GM12891 (cell line): ENCODE measurements around the gene CSMD2.

Experiments
- DNase-seq: peaks from one replicate; pipeline ENCODE4 v3.0.0; 2011; ENCODE audit warnings: low spot score; ENCODE audit not compliant: insufficient read length
- FAIRE-seq: peaks from 2 replicates; lab custom pipeline; 2011; peaks lifted over from hg19 to GRCh38; lab: Jason Lieb, UNC
- PAX5 ChIP-seq: IDR thresholded peaks from 2 replicates; pipeline ENCODE4 v1.6.1; 2011; ENCODE audit warnings: low read length, moderate library complexity, mild to moderate bottlenecking; ENCODE audit not compliant: insufficient read depth, severe bottlenecking
- POLR2A ChIP-seq: IDR thresholded peaks from 2 replicates; pipeline ENCODE4 v1.6.1; 2011; ENCODE audit warnings: low read depth, low read length, control low read depth
- POLR2AphosphoS5 ChIP-seq: IDR thresholded peaks from 2 replicates; pipeline ENCODE4 v1.6.1; 2011; ENCODE audit warnings: low read depth, low read length, control low read depth
- POU2F2 ChIP-seq: IDR thresholded peaks from 2 replicates; pipeline ENCODE4 v1.6.1; 2011; ENCODE audit warnings: low read depth, mild to moderate bottlenecking, control low read depth, low read length, moderate library complexity
- SPI1 ChIP-seq: IDR thresholded peaks from 2 replicates; pipeline ENCODE4 v1.6.1; 2011; ENCODE audit warnings: low read depth, low read length, control low read depth
- TAF1 ChIP-seq: IDR thresholded peaks from 2 replicates; pipeline ENCODE4 v1.6.1; 2011; ENCODE audit warnings: low read depth, low read length, control low read depth

CSMD2 gene

DNA sequence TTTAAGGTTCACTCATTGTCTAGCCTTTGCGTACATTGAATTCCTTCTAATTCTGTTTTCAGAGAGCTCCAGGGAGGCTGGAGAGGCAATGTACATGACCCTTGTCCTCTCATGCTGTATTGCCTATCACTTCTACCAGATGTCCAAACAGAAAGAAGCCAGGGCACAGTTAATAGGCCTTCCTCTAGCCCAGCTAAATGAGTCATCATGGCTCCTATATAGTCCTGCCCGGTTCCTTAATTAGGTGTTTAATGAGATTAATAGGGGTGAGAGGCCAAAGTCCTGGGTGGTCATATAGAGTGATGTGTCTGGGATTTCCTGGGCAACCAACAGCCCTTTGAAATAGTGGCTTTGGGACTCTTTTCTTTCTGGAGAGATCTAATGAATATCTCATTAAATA is 616.3 kb downstream of the CSMD2 start:
- no peak for FAIRE-seq
- TF ChIP-seq SPI1 (no peak), TAF1 (no peak), POLR2AphosphoS5 (no peak), PAX5 (no peak), POLR2A (no peak), POU2F2 (no peak)
- no peak for DNase-seq

DNA sequence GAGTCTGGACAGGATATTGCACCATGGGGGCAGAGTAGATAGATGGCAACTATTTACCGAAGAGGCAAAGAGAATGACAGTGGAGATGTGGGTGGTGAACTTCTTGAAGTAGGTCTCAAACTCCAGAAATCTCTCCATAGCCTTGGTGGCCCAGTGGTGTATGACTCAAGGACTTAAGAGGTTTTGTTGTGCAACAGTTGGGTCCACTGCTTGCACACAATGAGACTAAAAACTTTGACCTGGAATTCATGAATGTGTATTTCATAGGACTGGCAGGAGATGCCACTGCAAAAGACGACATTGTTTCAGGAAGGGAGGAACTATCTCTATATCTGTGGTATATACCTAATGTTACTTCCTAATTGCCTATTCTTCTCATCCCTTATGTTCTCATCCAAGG is 616.7 kb downstream of the CSMD2 start:
- DNase-seq: no peak
- no peak for FAIRE-seq
- TF ChIP-seq POLR2A (no peak), SPI1 (no peak), POLR2AphosphoS5 (no peak), TAF1 (no peak), POU2F2 (no peak)

- FAIRE-seq (no peak), DNase-seq (no peak)
- TF ChIP-seq SPI1 (no peak), POLR2A (no peak), PAX5 (no peak), POLR2AphosphoS5 (no peak), POU2F2 (no peak), TAF1 (no peak)
These were observed 617.5 kb downstream of the CSMD2 start for GRCh38 chr1:33547576-33547975.

DNA sequence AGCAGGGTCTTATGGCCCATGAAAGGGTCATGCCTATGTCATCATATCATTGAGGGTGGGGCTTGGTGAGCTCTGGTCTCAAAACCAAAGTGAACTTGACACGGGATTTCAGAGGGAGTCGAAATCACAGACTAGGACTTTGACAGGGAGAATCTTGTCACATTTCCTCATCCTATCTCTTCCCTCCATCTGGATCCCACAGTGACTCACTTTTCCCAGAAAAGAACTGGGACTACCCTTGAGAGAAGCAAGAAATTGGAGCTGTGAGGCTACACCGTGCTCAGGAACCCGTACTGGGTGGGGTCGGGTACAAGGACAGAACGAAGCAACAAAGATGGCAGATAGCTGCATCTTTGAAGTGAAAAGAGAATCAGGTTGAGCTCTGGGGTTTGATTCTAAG is 623.1 kb downstream of the CSMD2 start:
- TF ChIP-seq POLR2A (no peak), SPI1 (no peak), TAF1 (no peak), PAX5 (no peak), POU2F2 (no peak), POLR2AphosphoS5 (no peak)
- DNase-seq (no peak), FAIRE-seq (no peak)

GRCh38 chr1:33537885-33538284 is 627.1 kb downstream of the CSMD2 start:
- FAIRE-seq: no peak
- no peak for DNase-seq
- TF ChIP-seq POLR2AphosphoS5 (no peak), POLR2A (no peak), POU2F2 (no peak), SPI1 (no peak), PAX5 (no peak), TAF1 (no peak)

- DNase-seq (no peak), FAIRE-seq (no peak)
These were observed 629.7 kb downstream of the CSMD2 start for GRCh38 chr1:33535334-33535733.

DNA sequence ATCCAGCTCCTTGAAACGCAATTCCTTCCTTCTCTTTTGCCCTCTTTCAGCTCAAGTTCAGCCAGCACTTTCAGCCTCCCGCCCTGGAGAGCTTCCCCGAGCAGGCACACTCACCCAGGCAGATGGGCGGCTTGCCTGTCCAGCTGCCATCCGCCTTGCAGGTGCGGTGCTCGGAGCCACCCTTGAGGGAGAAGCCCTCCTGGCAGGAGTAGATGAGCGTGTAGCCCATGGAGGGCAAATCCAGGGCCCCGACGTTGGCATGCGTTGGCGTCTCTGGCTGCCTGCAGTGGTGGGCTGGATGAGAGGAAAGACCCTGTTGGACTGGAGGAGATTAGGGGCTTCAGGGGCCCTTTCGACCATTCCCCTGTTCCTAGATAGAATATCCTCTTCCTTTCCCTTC is 632.1 kb downstream of the CSMD2 start:
- no peak for FAIRE-seq
- no peak for TF ChIP-seq POLR2A
- TF ChIP-seq TAF1: no peak
- TF ChIP-seq POLR2AphosphoS5: no peak
- no peak for TF ChIP-seq PAX5
- TF ChIP-seq SPI1: no peak
- TF ChIP-seq POU2F2: no peak
- DNase-seq: no peak

More at GRCh38 chr1:33535334-33535733, 629.7 kb downstream of the CSMD2 start:
- no peak for TF ChIP-seq PAX5
- no peak for TF ChIP-seq TAF1
- no peak for TF ChIP-seq POU2F2
- TF ChIP-seq POLR2A: no peak
- no peak for TF ChIP-seq POLR2AphosphoS5
- no peak for TF ChIP-seq SPI1

- TF ChIP-seq TAF1 (no peak), PAX5 (no peak), POU2F2 (no peak), POLR2A (no peak), SPI1 (no peak), POLR2AphosphoS5 (no peak)
- DNase-seq (no peak), FAIRE-seq (no peak)
These were observed 632.8 kb downstream of the CSMD2 start for GRCh38 chr1:33532250-33532649.

DNA sequence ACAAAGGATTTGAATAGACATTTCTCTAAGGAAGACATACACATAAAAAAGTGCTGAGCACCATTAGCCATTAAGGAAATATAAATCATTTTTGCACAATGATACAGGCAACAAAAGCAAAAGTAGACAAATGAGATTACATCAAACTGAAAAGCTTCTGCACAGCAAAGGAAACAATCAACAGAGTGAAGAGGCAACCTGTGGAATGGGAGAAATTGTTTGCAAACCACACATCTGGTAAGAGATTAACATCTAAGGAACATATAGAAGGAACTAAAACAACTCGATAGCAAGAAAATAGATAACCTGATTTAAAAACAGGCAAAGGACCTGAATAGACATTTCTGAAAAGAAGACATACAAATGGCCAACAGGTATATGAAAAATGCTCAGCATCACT is 635.1 kb downstream of the CSMD2 start:
- DNase-seq (no peak), FAIRE-seq (no peak)
- no peak for TF ChIP-seq POU2F2

DNA sequence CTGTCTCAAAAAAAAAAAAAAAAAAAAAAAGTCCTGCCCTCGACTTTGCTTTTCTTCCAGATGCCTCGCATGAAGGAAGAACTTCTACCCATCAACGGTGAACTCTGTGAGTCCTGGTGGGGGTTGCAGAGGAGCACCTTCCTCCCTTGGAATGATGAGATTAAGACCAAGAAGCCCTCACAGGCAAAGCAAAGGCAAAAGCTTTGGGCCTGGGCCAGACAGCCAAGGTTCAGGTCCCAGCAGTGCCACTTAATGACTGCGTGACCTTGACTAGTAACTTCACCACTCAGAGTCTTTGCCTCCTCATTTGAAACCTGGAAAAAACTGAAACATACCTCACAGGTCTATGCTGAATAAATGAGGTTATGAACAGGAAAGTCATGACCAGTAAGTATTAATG is 637.1 kb downstream of the CSMD2 start:
- TF ChIP-seq TAF1 (no peak), PAX5 (no peak), POLR2AphosphoS5 (no peak), POU2F2 (no peak), SPI1 (no peak), POLR2A (no peak)
- DNase-seq (no peak), FAIRE-seq (no peak)

DNA sequence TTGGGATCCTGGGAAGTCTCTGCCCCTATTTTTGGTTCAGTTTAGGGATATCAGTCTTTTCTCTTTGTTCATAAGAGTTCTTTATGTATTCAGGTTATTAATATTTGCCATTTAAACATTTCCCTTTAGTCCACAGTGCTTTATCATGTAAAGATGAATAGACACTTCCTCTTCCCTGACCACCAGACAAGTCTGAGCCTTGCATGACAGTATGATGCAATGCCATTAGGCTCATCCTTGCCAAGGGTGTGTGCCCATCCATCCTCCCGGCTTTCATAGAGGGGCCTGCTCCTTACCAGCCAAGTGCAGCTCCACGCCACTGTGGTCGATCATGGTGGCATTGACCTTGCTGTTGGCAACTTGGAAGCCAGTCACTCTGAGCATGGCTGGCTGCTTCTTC is 640.4 kb downstream of the CSMD2 start:
- no peak for TF ChIP-seq POLR2AphosphoS5
- no peak for TF ChIP-seq SPI1
- no peak for TF ChIP-seq TAF1
- no peak for FAIRE-seq
- no peak for DNase-seq
